NCI-H1105 (cell line): ENCODE measurements around the gene KCNH5.
A peak's percentile ranks its signal among the peaks of the same experiment; 100 is the strongest.

ENCODE experiments used
- DNase-seq: peaks from one replicate; lab custom pipeline; 2025; lab: John Stamatoyannopoulos, UW

KCNH5 gene, protein sequence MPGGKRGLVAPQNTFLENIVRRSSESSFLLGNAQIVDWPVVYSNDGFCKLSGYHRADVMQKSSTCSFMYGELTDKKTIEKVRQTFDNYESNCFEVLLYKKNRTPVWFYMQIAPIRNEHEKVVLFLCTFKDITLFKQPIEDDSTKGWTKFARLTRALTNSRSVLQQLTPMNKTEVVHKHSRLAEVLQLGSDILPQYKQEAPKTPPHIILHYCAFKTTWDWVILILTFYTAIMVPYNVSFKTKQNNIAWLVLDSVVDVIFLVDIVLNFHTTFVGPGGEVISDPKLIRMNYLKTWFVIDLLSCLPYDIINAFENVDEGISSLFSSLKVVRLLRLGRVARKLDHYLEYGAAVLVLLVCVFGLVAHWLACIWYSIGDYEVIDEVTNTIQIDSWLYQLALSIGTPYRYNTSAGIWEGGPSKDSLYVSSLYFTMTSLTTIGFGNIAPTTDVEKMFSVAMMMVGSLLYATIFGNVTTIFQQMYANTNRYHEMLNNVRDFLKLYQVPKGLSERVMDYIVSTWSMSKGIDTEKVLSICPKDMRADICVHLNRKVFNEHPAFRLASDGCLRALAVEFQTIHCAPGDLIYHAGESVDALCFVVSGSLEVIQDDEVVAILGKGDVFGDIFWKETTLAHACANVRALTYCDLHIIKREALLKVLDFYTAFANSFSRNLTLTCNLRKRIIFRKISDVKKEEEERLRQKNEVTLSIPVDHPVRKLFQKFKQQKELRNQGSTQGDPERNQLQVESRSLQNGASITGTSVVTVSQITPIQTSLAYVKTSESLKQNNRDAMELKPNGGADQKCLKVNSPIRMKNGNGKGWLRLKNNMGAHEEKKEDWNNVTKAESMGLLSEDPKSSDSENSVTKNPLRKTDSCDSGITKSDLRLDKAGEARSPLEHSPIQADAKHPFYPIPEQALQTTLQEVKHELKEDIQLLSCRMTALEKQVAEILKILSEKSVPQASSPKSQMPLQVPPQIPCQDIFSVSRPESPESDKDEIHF

DNA sequence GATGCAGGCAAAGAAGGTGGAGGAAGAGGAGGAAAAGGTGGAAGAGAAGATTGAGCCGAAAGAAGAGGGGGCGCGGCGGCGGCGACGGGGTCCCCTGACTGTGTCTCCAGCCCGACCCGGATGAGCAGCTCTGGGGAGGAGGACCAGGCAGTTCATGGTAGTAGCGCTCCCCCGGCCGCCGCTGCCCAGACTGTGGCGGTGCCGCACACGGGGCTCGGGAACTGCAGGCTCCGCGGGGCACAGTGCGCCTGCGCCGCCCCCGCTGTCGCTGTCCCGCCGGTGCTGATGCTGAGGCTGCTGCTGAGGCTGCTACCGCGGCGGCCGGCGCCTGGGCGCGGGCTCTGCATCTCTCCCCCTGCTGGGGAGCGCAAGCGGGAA, at the start of gene KCNH5:
Gene KCNH5, minus strand, starts transcription at position 225 of the 378 bp plus-strand sequence. CDS start 272 bp downstream, outside the sequence.
- DNase-seq: peak; percentile 68

- no peak for DNase-seq
These were observed 46.2 kb upstream of the KCNH5 start for GRCh38 chr14:63091394-63091996.

DNA sequence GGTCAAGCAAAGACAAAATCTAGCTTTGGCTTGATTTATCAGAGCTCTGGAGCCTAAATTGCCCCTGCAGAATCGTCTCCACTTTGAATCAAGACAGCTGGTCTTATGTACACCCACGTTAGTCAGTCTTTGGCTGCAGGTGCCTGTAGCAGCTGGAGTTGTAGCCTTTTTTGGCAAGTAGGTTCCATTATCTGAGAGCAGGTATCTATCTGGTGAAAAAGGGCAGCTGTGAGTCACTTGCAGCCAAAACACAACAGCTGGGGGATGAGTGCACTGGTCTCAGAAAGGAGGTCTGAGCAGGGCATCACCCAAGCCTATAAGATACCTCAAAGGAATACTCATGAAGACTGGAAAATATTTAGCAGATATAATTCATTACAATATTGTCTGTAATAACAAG, 43.6 kb upstream of the KCNH5 start:
- DNase-seq: peak; percentile 47

GRCh38 chr14:63078569-63078968, 33.3 kb upstream of the KCNH5 start:
- no peak for DNase-seq

- no peak for DNase-seq
These were observed 31.2 kb upstream of the KCNH5 start for GRCh38 chr14:63076488-63076887.

- DNase-seq: no peak
These were observed 10.4 kb upstream of the KCNH5 start for GRCh38 chr14:63055631-63056030.

DNA sequence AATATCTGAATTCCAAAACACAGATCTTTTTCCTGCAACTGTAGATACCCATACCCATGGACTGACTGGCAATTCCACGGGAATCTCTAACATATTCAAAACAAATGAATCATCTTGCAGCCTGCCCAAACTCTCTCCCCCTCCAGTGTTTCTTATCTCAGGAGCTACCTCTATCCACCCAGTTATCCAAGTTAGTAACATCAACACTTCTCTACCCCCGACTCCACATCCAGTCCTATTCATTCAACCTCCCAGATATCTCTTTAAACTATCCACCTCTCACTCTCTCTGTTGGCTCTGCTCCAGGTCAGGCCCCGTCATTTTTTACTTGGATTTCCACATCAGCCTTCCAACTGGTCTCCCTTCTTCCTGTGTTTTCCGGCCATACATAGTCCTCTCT, 6.7 kb upstream of the KCNH5 start:
- no peak for DNase-seq

DNA sequence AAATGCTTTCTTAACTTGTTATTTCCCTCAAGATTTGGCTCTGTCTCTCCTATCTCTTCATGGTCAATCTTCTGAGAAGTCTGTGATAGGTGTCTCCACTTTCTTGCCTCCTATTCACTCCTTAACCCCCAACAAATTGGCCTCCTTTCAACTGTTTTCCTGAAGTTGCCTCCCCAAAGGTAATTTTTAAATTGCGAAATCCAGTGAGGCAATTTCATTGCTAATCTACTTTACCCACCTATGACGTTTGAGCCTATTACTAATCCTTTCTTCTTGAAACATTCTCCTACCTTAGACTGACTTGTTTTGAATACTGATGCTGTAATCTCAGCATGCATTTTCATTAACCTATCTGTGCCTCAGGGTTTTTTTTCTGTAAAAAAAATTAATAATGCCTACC, 6.0 kb upstream of the KCNH5 start:
- DNase-seq: no peak

DNA sequence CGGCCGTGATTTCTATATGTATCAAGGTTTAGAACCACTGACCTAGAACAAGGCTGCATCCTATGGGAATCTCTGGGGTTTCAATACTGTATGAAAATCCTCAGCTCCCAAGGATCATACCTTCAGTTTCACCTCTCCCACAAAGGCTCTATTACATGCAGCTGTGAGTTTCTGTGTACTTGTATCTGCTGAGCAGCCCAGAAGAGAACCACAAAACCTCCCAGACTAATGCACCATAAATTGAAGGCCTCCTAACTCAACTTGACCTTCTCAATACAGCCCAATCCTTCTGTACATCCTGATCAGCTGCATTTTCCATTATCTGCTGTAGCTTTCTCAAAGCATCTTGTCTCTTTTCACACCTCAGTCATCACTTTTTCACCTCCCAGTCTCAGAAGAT, 5.4 kb upstream of the KCNH5 start:
- DNase-seq: no peak

DNA sequence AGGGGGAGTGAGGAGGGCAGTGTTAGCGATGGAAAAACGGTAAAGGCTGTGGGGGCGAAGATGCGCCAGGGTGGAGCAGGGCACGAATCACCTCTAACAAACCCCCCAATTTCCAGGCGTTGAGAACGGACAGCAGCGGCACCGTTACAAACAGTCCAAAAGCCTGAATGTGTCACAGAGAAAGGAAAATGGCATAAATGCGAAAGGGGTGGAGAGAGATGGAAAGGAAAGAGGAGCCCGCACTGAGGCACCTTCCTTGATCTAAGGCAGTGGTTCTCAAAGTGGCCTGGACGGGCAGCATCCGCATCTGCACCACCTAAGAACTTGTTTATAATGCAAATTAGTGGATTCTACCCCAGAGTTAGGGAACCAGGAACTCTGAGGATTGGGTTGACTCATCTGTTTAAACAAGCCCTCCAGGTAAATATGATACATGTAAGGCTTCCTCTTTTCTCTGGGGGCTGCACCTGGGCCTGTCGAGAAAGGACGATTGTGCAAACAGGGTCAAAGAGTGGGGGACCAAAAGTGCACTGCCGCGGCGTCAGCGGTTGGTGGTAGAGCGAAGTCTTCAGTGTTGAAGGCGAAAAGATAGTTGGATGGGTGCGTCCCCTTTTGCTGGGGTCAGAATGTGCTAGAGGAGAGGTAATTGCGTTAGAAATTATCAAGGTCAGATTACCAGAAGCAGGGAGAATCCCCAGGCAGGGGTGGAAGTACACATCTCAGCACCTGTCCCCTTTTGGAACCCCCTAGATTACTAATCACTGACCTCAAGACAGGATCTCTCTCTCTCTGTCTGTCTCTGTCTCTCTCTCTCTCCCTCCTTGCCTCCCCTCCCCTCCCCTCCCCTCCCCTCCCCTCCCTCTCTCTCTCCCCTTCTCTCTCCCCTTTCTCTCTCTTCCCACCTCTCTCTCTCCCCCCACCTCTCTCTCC, 1.3 kb upstream of the KCNH5 start:
- DNase-seq: no peak

DNA sequence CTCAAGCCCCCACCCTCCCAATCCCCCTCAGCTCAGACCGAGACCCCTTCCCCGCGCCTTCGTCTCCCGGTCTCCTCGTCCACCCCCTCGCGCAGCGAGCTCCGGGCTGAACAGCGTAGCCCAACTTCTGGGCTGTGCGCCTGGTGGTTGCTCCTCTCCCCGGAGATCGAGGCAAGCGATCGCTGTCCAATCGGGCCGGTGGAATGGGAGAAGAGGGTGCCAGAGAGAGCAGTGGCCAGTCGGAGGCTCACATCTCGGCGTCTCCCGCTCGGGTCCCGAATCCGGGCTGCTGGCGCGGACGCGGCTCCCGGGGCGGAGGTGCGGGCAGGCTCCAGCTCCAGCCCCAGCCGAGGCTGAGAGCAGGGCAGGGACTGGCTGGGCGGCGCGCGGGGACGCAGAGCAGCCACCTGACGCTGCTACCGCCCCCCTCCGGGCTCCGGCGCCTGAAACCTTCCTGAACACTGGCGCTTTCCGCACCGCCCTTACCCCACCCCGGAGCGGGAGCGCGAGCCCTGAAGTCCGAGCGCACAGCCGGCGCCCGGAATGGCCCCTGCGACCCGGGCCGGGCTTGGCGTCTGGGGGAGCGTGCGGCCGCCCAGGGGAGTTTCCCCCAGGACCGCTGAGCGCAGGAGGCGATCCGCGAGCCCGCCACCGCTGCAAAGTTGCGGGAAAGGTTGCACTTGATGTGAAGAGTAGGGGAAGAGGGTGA, 508 bp upstream of the KCNH5 start:
- peak; percentile 73 for DNase-seq

- DNase-seq: peak; percentile 42
These were observed 5.4 kb downstream of the KCNH5 start for GRCh38 chr14:63039866-63040265.

GRCh38 chr14:63032641-63033040, 12.6 kb downstream of the KCNH5 start:
- DNase-seq: no peak

DNA sequence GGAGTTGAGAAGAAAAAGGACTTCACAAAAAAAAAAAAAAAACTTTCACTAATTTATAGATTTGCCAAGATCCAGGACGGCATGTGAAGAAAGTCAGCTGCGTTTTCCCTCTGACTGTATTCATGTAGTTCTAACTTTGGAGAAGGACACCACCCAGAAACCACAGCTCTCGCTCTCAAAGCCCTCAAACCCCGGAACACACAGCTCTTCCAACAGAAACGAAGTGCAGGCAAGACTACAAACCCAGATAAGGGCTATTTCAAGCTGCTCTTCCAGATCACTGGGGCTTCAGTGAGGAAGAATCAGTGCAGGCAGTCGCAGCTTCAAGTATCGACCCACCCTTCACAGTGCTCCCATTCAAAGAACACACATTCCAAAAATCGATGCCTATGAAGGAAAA, 13.2 kb downstream of the KCNH5 start:
- DNase-seq: no peak

DNA sequence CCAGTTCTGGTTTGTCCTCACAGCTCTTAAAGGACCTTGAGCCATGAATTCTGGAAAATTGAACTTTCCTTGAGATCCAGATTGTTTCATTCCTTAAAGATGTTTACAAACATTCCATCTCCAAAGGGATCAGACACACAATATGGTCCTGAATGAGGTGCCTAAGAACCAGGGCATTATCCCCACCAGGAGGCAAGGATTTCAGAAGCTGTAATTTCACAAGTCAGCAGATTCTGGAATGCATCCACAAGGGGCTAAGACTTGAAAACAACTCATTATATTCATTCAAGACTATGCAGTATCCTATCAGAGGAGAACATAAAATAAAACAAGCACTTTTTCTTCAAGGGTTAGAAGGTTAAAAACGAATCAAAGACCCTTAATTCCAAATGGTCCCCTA, 15.1 kb downstream of the KCNH5 start:
- DNase-seq: no peak

- no peak for DNase-seq
These were observed 17.5 kb downstream of the KCNH5 start for GRCh38 chr14:63027719-63028118.

- no peak for DNase-seq
These were observed 18.8 kb downstream of the KCNH5 start for GRCh38 chr14:63026491-63026890.

DNA sequence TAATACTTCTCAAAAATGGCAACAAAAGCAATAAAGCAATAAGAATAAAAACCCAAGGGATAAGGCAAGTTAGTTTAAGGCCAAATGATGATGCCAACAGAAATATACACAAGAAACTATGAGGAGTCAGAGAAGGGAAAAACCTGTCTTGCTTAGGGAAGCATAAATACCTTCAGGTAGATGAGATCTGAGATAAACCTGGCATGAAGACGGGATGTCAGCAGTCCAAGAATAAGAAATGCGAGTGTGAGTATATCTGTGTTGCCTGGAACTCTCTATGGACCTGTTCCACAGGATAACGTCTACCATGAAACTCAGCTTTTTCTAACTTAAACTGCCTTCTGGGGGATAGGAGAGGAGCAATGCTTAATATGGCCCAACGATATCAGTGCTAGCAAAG, 30.6 kb downstream of the KCNH5 start:
- no peak for DNase-seq

DNA sequence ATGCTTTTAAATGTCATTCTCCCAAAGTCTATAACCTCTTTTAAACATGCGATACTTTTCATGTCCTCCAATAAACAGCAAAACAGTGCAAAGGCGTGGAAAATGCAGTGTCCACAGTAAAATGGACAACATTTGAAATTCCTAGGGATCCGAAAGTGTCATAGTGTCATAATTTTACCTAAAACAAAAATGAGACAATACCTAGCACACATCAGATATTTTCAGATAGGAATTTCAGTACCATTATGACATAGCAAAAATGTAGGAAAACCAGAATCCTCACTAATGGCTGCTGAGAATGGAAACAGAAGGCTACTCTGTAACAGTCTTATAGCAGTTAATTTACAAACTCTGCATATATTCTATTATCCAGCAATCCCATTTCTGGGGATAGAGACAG, 33.1 kb downstream of the KCNH5 start:
- no peak for DNase-seq

DNA sequence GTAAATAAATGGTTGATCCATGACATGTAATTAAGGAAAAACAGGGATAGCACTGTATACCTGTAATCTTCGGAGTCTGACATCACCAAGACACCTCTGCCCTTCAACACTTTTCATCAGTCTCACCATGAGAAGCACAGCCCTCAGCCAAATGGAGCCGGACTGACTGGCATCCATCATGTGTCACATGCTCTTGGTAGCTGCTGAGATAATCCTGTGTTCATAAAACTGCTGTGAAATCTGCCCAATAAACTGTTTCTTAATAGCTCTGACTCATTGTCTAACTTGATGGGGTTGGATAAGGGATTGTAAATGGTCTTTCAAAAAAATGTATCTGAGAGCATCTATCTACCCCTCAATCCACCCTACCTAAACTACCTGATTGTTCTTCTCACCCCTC, 33.6 kb downstream of the KCNH5 start:
- DNase-seq: no peak

- DNase-seq: no peak
These were observed 35.8 kb downstream of the KCNH5 start for GRCh38 chr14:63009495-63009894.
